ENCODE results near the gene QTRT2. TPM values are rescaled to one million over a fixed set of nuclear protein-coding genes. Genes with fewer than 3 reads are reported as not detected.

The QTRT2 gene
- total RNA-seq, 2 experiments from 2014 or later, result 43.1 to 57.2 TPM

DNA sequence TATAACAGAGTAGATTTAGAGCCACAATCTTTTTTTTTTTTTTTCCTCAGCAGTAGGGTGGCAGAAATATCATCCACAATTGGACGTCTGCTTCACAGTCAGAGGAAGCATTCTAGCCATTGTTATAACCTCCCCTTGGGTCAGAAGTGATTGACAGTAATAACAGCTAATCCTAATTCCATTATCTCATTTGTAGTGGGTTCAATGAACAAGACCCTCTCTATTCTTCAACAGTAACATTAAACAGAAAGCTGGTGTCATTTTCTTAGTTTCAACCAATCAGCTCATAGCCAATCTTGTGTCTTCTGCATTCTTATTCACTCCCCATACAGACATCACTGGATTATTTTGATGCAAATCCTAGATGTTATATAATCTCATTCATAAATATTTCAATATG, 44.6 kb downstream of the QTRT2 start:
- POLR2A ChIA-PET, result interaction anchor here (0.9 to 1.1 kb wide), 2 partner anchors 45 to 49 kb away, joined by 3 to 6 read pairs; partner anchors contain the start of genes CCDC191 and QTRT2
- Histone ChIP-seq H3K27ac (ENCODE audit: low read depth, low read length, poor library complexity, severe bottlenecking) (no peak overlapping the region), H4K20me1 (ENCODE audit: insufficient read depth, low read length) (no peaks in the 10 kb centered on the region), H3K4me1 (ENCODE audit: insufficient read depth, low read length, poor library complexity, severe bottlenecking) (no peaks in the 10 kb centered on the region), H3K36me3 (ENCODE audit: insufficient read depth, low read length) (no peaks in the 10 kb centered on the region), H3K4me3 (ENCODE audit: low read depth, low read length, poor library complexity, severe bottlenecking) (no peak overlapping the region), H3K9me2 (ENCODE audit: insufficient read depth, low read length) (no peaks in the 10 kb centered on the region), H3K79me2 (ENCODE audit: insufficient read depth, low read depth, low read length) (no peaks in the 10 kb centered on the region), H2AFZ (ENCODE audit: low read length) (no peak overlapping the region), H3K9me3 (ENCODE audit: low read length) (no peaks in the 10 kb centered on the region), H3K4me2 (ENCODE audit: low read length) (no peak overlapping the region)
- CTCF ChIA-PET (ENCODE audit: unreplicated experiment), result no interaction called here
- BruUV-seq (replicated peaks), result no TSS peak
- DNase-seq (ENCODE audit: low spot score), result no peak
- TF ChIP-seq EZH2phosphoT487 (IDR thresholded peaks at IDR 0.05; ENCODE audit: borderline replicate concordance, low read depth, low read length) (no peak), CTCF (conservative IDR thresholded peaks at IDR 0.05; ENCODE audit: low read length) (no peak)
- intact Hi-C loops (cut with micrococcal nuclease; ENCODE audit: unreplicated experiment), result no loop called here

GRCh38 chr3:114103181-114103580, 46.6 kb downstream of the QTRT2 start:
- Histone ChIP-seq H4K20me1 (ENCODE audit: insufficient read depth, low read length) (no peaks in the 10 kb centered on the region), H3K9me2 (ENCODE audit: insufficient read depth, low read length) (no peaks in the 10 kb centered on the region), H3K4me2 (ENCODE audit: low read length) (no peak overlapping the region), H3K9me3 (ENCODE audit: low read length) (no peaks in the 10 kb centered on the region), H2AFZ (ENCODE audit: low read length) (no peak overlapping the region), H3K27ac (ENCODE audit: low read depth, low read length, poor library complexity, severe bottlenecking) (no peak overlapping the region), H3K4me1 (ENCODE audit: insufficient read depth, low read length, poor library complexity, severe bottlenecking) (no peaks in the 10 kb centered on the region), H3K79me2 (ENCODE audit: insufficient read depth, low read depth, low read length) (no peaks in the 10 kb centered on the region), H3K4me3 (ENCODE audit: low read depth, low read length, poor library complexity, severe bottlenecking) (no peak overlapping the region), H3K36me3 (ENCODE audit: insufficient read depth, low read length) (no peaks in the 10 kb centered on the region)
- TF ChIP-seq EZH2phosphoT487 (IDR thresholded peaks at IDR 0.05; ENCODE audit: borderline replicate concordance, low read depth, low read length), result no peak
- TF ChIP-seq CTCF (conservative IDR thresholded peaks at IDR 0.05; ENCODE audit: low read length), result no peak
- no peak for DNase-seq (ENCODE audit: low spot score)
- intact Hi-C loops (cut with micrococcal nuclease; ENCODE audit: unreplicated experiment), result no loop called here
- CTCF ChIA-PET (ENCODE audit: unreplicated experiment), result no interaction called here
- BruUV-seq (replicated peaks), result no TSS peak
- POLR2A ChIA-PET, result no interaction called here

GRCh38 chr3:114103858-114104257, 47.3 kb downstream of the QTRT2 start:
- H4K20me1 ChIP-seq (ENCODE audit: insufficient read depth, low read length), result no peaks in the 10 kb centered on the region
- DNase-seq (ENCODE audit: low spot score), result no peak
- H3K4me1 ChIP-seq (ENCODE audit: insufficient read depth, low read length, poor library complexity, severe bottlenecking), result no peaks in the 10 kb centered on the region
- no peaks in the 10 kb centered on the region for H3K36me3 ChIP-seq (ENCODE audit: insufficient read depth, low read length)
- BruUV-seq (replicated peaks), result no TSS peak
- no peaks in the 10 kb centered on the region for H3K9me2 ChIP-seq (ENCODE audit: insufficient read depth, low read length)
- H3K4me2 ChIP-seq (ENCODE audit: low read length), result no peak overlapping the region
- TF ChIP-seq EZH2phosphoT487 (IDR thresholded peaks at IDR 0.05; ENCODE audit: borderline replicate concordance, low read depth, low read length) (no peak), CTCF (conservative IDR thresholded peaks at IDR 0.05; ENCODE audit: low read length) (no peak)
- no peaks in the 10 kb centered on the region for H3K79me2 ChIP-seq (ENCODE audit: insufficient read depth, low read depth, low read length)
- no peaks in the 10 kb centered on the region for H3K9me3 ChIP-seq (ENCODE audit: low read length)
- POLR2A ChIA-PET, result interaction anchor here (0.7 kb wide), 1 partner anchor 581 kb away, joined by 3 read pairs; no protein-coding TSS in a partner anchor
- CTCF ChIA-PET (ENCODE audit: unreplicated experiment), result no interaction called here
- H2AFZ ChIP-seq (ENCODE audit: low read length), result no peak overlapping the region
- H3K4me3 ChIP-seq (ENCODE audit: low read depth, low read length, poor library complexity, severe bottlenecking), result no peak overlapping the region
- H3K27ac ChIP-seq (ENCODE audit: low read depth, low read length, poor library complexity, severe bottlenecking), result no peak overlapping the region
- intact Hi-C loops (cut with micrococcal nuclease; ENCODE audit: unreplicated experiment), result no loop called here

Measured in OCI-LY7 (cell line).